ENCODE measurements around the gene WIPF2.

GRCh38 chr17:40178660-40179059 is 40.4 kb upstream of the WIPF2 start:
- TF ChIP-seq, protein P1, sequence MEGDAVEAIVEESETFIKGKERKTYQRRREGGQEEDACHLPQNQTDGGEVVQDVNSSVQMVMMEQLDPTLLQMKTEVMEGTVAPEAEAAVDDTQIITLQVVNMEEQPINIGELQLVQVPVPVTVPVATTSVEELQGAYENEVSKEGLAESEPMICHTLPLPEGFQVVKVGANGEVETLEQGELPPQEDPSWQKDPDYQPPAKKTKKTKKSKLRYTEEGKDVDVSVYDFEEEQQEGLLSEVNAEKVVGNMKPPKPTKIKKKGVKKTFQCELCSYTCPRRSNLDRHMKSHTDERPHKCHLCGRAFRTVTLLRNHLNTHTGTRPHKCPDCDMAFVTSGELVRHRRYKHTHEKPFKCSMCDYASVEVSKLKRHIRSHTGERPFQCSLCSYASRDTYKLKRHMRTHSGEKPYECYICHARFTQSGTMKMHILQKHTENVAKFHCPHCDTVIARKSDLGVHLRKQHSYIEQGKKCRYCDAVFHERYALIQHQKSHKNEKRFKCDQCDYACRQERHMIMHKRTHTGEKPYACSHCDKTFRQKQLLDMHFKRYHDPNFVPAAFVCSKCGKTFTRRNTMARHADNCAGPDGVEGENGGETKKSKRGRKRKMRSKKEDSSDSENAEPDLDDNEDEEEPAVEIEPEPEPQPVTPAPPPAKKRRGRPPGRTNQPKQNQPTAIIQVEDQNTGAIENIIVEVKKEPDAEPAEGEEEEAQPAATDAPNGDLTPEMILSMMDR (conservative IDR thresholded peaks at IDR 0.05; ENCODE audit: low read depth, low read length), result no peak
- TF ChIP-seq EZH2 (IDR thresholded peaks at IDR 0.05; ENCODE audit: low read length, unreplicated experiment), result no peak
